Keratinocyte (primary cell): ENCODE results near the gene RBM10. TPM values are rescaled to one million over a fixed set of nuclear protein-coding genes. Genes with fewer than 3 reads are reported as not detected.

Experiments used
- DNase-seq: peaks from one replicate; pipeline ENCODE4 v3.0.0-alpha.2; 2011; ENCODE audit warnings: low read depth, missing footprints, low spot score
- FAIRE-seq: peaks from 2 replicates; lab custom pipeline; 2011; peaks lifted over from hg19 to GRCh38; lab: Jason Lieb, UNC
- H2AFZ ChIP-seq: 2 replicates; pipeline ENCODE4 v1.6.0; 2012; ENCODE audit warnings: low read length, control low read depth, inconsistent platforms; ENCODE audit not compliant: control insufficient read depth
- H3K27ac ChIP-seq: 2 replicates; pipeline ENCODE4 v1.5.1; 2011; ENCODE audit warnings: low read length; ENCODE audit not compliant: control insufficient read depth, insufficient read depth
- H3K27me3 ChIP-seq: 3 replicates; pipeline ENCODE4 v1.6.0; 2011; ENCODE audit warnings: low read length; ENCODE audit not compliant: control insufficient read depth, insufficient read depth; ENCODE audit errors: extremely low read depth
- H3K36me3 ChIP-seq, 2 experiments: 2 replicates in 1 of 2; 3 replicates in 1 of 2; pipeline ENCODE4 v1.5.1; 2011; ENCODE audit warnings: low read length in 2 of 2, mild to moderate bottlenecking in 1 of 2; ENCODE audit not compliant: control insufficient read depth in 2 of 2, insufficient read depth in 2 of 2; ENCODE audit errors: extremely low read depth in 1 of 2
- H3K4me1 ChIP-seq: 3 replicates; pipeline ENCODE4 v1.5.1; 2011; ENCODE audit warnings: low read length; ENCODE audit not compliant: control insufficient read depth, insufficient read depth; ENCODE audit errors: extremely low read depth
- H3K4me2 ChIP-seq: 3 replicates; pipeline ENCODE4 v1.6.0; 2011; ENCODE audit warnings: low read depth, low read length; ENCODE audit not compliant: control insufficient read depth, insufficient read depth; ENCODE audit errors: extremely low read depth
- H3K4me3 ChIP-seq, 3 experiments: fragments of 200-600 bp in 1 of 3; sonication (generic) in 1 of 3; 2 replicates in 2 of 3; 3 replicates in 1 of 3; pipeline ENCODE4 v1.5.1; 2011 to 2016; ENCODE audit warnings: low read length in 3 of 3, mild to moderate bottlenecking in 3 of 3, control low read depth in 2 of 3, inconsistent platforms in 1 of 3, low read depth in 1 of 3, mixed read lengths in 1 of 3, mixed run types in 1 of 3, moderate library complexity in 1 of 3; ENCODE audit not compliant: control insufficient read depth in 2 of 3, insufficient read depth in 2 of 3; ENCODE audit errors: extremely low read depth in 1 of 3
- H3K79me2 ChIP-seq: 2 replicates; pipeline ENCODE4 v1.6.0; 2012; ENCODE audit warnings: low read length; ENCODE audit not compliant: control insufficient read depth, insufficient read depth
- H3K9ac ChIP-seq: 3 replicates; pipeline ENCODE4 v1.6.0; 2011; ENCODE audit warnings: low read length; ENCODE audit not compliant: control insufficient read depth, insufficient read depth; ENCODE audit errors: extremely low read depth
- H3K9me1 ChIP-seq: 3 replicates; pipeline ENCODE4 v1.6.0; 2011; ENCODE audit warnings: low read length; ENCODE audit not compliant: control insufficient read depth, insufficient read depth; ENCODE audit errors: extremely low read depth
- H3K9me3 ChIP-seq: 2 replicates; pipeline ENCODE4 v1.5.1; 2012; ENCODE audit warnings: low read depth, low read length; ENCODE audit not compliant: control insufficient read depth
- H4K20me1 ChIP-seq: 3 replicates; pipeline ENCODE4 v1.6.0; 2011; ENCODE audit warnings: low read length; ENCODE audit not compliant: control insufficient read depth, insufficient read depth; ENCODE audit errors: extremely low read depth
- EZH2 ChIP-seq: IDR thresholded peaks from one replicate; pipeline ENCODE4 v1.6.1; 2012; ENCODE audit warnings: inconsistent platforms, mild to moderate bottlenecking, low read length, moderate library complexity
- dilution Hi-C: fragments of 300-500 bp; cut with MboI; formaldehyde crosslinking; loops from one replicate; pipeline ENCODE4 v1.7.0; 2020; ENCODE audit warnings: low sequenced_read_pairs; ENCODE audit not compliant: extremely low pct_ligation_motif_present
- polyA plus RNA-seq, 5 experiments: library from polyadenylated mRNA; depleted of rRNA in 3 of 5; stranded (reverse) in 3 of 5; stranded (forward) in 1 of 5; unstranded in 1 of 5; fragments of >200 nt; gene quantifications; 1 replicate in 1 of 5; 2 replicates in 3 of 5; 3 replicates in 1 of 5; pipeline versions ENCODE4 v1.2.1 to v1.2.3, GENCODE V29; 2011 to 2012; ENCODE audit warnings: missing spikeins in 2 of 5, low read depth in 1 of 5, low replicate concordance in 1 of 5
- TF ChIP-seq, protein P1 (sequence below), 3 experiments: IDR thresholded peaks in 1 of 3; conservative IDR thresholded peaks in 1 of 3; optimal IDR thresholded peaks in 1 of 3; 2 replicates in 2 of 3; 3 replicates in 1 of 3; pipeline versions ENCODE3 to v1.5.1; 2011; ENCODE audit warnings: low read length in 3 of 3, mild to moderate bottlenecking in 3 of 3, moderate library complexity in 2 of 3, control low read depth in 1 of 3, inconsistent platforms in 1 of 3; ENCODE audit not compliant: insufficient read depth in 2 of 3; ENCODE audit errors: extremely low read depth in 1 of 3

RBM10 gene
- polyA plus RNA-seq, 1 donor (not counting 4 experiments of a cell fraction or from before 2014, with no cell fraction given) = 10.8 TPM

GRCh38 chrX:47224896-47225290 is 79.9 kb downstream of the RBM10 start:
- no peak overlapping the region for H3K27ac ChIP-seq
- H3K79me2 ChIP-seq = peaks cover 29% of the 10 kb centered on the region
- DNase-seq (no peak), FAIRE-seq (no peak)
- TF ChIP-seq EZH2 = no peak
- TF ChIP-seq, protein P1, sequence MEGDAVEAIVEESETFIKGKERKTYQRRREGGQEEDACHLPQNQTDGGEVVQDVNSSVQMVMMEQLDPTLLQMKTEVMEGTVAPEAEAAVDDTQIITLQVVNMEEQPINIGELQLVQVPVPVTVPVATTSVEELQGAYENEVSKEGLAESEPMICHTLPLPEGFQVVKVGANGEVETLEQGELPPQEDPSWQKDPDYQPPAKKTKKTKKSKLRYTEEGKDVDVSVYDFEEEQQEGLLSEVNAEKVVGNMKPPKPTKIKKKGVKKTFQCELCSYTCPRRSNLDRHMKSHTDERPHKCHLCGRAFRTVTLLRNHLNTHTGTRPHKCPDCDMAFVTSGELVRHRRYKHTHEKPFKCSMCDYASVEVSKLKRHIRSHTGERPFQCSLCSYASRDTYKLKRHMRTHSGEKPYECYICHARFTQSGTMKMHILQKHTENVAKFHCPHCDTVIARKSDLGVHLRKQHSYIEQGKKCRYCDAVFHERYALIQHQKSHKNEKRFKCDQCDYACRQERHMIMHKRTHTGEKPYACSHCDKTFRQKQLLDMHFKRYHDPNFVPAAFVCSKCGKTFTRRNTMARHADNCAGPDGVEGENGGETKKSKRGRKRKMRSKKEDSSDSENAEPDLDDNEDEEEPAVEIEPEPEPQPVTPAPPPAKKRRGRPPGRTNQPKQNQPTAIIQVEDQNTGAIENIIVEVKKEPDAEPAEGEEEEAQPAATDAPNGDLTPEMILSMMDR (optimal IDR thresholded peaks at IDR 0.05 in 1 of 3, IDR thresholded peaks at IDR 0.05 in 1 of 3, conservative IDR thresholded peaks at IDR 0.05 in 1 of 3; ENCODE audit: extremely low read depth in 1 of 3, insufficient read depth in 2 of 3, low read length in 3 of 3) = no peak
- H2AFZ ChIP-seq = no peak overlapping the region
- peaks cover 30 to 56% of the 10 kb centered on the region in 2 experiments for H3K36me3 ChIP-seq
- H3K4me2 ChIP-seq = no peak overlapping the region
- dilution Hi-C loops = no loop called here
- H3K27me3 ChIP-seq = no peaks in the 10 kb centered on the region
- H3K4me1 ChIP-seq = peaks cover 8% of the 10 kb centered on the region
- no peaks in the 10 kb centered on the region for H3K9me1 ChIP-seq
- no peak overlapping the region for H3K4me3 ChIP-seq
- peaks cover 11% of the 10 kb centered on the region for H4K20me1 ChIP-seq
- H3K9me3 ChIP-seq = no peaks in the 10 kb centered on the region
- H3K9ac ChIP-seq = no peak overlapping the region

- FAIRE-seq = no peak
Observed at GRCh38 chrX:47226071-47226470, 81.0 kb downstream of the RBM10 start.

More at GRCh38 chrX:47226071-47226470, 81.0 kb downstream of the RBM10 start:
- H3K36me3 ChIP-seq = peaks cover 30 to 50% of the 10 kb centered on the region in 2 experiments
- H3K4me3 ChIP-seq = no peak overlapping the region
- H4K20me1 ChIP-seq = peaks cover 4% of the 10 kb centered on the region
- H3K9me3 ChIP-seq = no peaks in the 10 kb centered on the region
- TF ChIP-seq EZH2 = no peak
- TF ChIP-seq, protein P1 (optimal IDR thresholded peaks at IDR 0.05 in 1 of 3, IDR thresholded peaks at IDR 0.05 in 1 of 3, conservative IDR thresholded peaks at IDR 0.05 in 1 of 3; ENCODE audit: extremely low read depth in 1 of 3, insufficient read depth in 2 of 3, low read length in 3 of 3) = no peak
- H3K27ac ChIP-seq = no peak overlapping the region
- H3K79me2 ChIP-seq = peaks cover 17% of the 10 kb centered on the region
- H3K4me1 ChIP-seq = no peaks in the 10 kb centered on the region
- H3K4me2 ChIP-seq = no peak overlapping the region
- no peak overlapping the region for H2AFZ ChIP-seq
- dilution Hi-C loops = no loop called here
- no peak overlapping the region for H3K9ac ChIP-seq
- no peaks in the 10 kb centered on the region for H3K27me3 ChIP-seq
- DNase-seq = no peak
- H3K9me1 ChIP-seq = no peaks in the 10 kb centered on the region
